Activated gamma-delta T cell treated with anti-CD3 and anti-CD28 coated beads, Interleukin-2, amount 50 U/mL, for 16 hours (primary cell): ENCODE measurements around the gene PAX1.

Experiments
- DNase-seq: peaks from one replicate; pipeline ENCODE4 v3.0.0-alpha.2; 2020; ENCODE audit warnings: low read depth

PAX1 gene

GRCh38 chr20:21705575-21706260 is at the start of gene PAX1:
TSS of gene PAX1 (plus strand) at chr20:21705664. CDS start at chr20:21705713, 49 bp downstream.
- DNase-seq = no peak

DNA sequence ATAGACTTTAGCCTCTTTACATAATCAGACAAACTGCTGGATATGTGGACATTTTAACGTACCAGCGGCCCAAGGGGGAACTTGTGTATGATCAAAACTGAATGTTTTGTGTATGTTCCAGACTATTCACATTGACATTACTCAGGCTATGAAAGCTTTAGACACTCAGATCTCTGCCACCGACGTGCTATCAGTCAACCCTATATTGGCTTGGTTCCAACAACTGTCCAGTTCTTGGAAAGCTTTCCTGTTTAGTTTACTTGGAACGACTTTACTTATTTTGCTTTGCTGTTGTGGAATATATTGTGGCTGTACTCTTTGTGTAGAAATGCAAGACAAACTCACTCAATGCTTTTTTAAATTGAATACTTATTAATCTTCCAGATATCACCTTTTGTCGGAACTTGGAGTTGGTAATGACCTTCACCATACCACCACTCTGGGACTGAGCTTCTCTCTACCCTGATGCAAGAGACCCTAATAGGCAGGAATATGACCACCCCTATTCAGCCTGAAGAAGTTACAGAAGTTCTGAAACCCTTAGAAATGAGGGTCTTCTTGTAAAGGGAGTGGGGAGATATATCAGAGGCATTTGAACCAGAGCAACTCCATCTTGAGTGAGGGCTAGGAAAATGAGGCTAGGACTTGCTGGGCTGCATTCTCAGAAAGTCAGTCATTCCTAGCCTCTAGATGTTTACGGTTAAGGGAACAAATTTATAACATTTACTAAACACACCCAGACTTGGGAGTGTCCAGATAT is 49.0 kb upstream of the PAX1 start:
- no peak for DNase-seq

- no peak for DNase-seq
Measured at GRCh38 chr20:21661488-21662055, 43.9 kb upstream of the PAX1 start.

- no peak for DNase-seq
Measured at GRCh38 chr20:21663465-21663864, 42.0 kb upstream of the PAX1 start.

DNA sequence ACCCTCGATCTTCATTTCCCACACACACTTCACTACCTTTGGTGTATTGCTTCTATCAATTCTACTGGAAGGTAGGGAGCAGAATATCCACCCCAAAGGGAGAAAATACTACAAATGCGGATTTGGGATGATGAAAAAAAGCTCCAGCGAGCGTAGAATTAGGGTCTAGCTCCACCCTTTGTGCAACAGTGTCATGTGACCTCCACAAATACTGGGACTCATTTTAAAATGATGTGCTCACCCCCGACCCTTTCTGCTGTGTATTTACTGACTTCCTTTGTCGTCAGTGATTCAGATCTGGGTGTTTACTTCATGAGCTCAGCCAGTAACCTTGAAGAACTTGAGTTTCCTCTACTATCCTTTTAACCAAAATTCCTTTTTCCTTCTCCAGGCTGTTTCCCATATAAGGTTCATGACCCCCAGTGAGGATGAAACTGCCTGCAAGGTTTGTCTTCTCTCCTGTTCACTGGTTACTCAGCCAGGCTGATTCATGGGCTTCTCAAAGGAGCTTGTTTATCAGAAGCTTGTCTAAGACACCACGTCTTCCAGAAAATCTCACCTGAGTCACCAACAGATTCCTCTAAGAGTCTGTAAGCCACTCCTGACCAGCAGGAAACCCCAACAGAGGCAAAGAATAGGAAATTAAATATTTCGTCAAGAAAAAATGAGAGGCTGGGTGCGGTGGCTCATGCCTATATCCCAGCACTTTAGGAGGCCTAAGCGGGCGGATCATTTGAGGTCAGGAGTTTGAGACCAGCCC is 39.6 kb upstream of the PAX1 start:
- no peak for DNase-seq

DNA sequence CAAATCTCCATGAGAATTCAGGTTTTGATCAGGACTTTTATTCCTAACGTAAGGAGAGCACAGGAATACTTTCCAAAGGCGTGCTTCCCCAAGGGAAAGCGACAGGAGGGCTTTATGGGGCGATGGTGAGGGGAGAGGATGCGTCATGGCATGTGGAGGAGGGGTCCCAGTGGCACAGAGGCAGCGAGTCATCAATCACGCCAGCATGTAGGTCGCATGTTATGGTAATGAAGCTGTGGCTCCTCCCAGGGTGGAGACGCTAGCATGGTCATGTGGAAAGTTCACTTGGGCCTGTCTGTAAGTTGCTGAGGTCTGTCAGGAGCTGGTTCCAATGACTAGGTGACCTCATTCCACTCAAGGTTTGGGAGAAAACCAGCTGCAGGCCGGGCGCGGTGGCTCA is 35.3 kb upstream of the PAX1 start:
- no peak for DNase-seq

DNA sequence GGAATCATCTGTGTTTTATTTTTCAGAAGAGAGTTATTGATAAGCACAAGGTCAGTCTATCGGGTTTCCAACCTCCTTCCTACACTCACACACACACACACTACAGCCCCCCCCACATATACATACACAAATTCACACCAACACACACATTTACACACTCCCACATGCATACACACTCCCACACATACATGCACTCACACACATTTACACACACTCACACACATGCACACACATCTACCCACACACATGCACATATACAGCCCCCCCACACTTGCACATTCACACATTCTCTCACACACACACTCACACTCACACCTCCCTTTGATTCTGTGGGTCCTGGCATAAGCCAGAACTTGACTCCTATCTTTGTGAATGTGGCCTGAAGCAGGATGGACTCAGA is 34.5 kb upstream of the PAX1 start:
- DNase-seq = no peak

DNA sequence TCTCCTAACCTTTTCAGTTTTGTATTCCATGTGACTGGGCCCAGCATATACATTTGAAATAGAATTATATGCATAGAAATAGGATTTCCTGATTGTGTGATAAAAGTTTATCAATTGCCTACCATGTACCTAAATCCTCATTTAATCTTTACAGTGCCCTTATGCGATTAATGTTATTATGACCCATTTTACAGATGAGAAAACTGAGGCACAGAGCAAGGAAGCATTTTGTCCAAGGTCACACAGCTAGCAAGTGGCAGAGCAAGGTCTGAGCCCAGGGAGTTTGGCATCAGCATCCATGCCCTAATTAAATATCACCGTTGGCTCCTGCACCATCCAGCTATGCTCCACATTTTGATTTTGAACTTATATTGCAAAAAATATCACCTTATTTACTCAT is 28.2 kb upstream of the PAX1 start:
- DNase-seq = no peak

DNA sequence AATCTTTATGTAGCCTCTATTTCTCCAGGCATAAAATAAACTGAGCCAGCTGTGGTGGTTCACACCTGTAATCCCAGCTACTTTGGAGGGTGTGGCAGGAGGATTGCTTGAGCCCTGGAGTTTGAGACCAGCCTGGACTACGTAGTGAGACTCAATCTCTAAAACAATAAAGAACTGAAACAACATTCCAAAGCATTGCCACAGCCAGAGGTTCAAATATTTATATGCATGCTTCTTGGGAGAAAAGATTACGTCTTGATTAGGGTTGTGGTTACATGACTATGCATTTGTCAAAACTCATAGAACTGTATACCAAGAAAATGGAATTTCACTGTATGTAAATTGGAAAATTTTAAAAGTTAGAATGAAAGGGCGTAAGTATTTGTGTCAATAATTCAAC is 27.7 kb upstream of the PAX1 start:
- DNase-seq = no peak

DNA sequence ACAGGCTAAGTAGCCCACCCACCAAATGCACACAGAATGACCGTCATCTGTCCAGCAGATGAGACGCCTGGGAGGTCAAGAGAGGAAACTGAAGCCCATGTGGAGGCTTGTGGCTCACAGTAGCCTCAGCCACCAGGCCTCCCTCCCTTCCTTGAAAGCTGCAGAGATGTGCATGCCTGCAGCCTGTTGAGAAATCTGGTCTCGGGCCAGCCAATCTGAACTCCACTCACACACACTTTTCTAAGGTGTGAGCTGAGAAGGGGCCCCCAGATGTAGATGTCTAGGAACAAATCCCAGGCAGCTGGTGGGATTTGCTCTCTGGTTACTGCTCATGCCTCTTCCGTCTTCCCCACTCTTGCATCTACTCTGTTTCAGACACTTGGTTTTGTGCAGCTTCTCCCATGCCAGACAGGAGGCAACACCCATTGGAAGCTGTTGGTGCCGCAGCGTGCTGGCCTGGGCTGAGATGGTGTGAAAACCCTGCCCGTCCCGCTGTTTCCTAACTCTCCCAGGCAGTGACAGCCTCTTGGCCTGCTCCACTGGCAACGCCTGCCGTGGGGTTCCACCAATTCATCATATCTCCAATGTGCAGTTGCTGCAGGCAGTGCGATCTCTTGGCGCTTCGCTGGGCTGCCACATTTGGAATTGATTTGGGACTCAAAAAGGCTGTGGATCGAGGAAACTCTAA is 24.1 kb upstream of the PAX1 start:
- no peak for DNase-seq

DNA sequence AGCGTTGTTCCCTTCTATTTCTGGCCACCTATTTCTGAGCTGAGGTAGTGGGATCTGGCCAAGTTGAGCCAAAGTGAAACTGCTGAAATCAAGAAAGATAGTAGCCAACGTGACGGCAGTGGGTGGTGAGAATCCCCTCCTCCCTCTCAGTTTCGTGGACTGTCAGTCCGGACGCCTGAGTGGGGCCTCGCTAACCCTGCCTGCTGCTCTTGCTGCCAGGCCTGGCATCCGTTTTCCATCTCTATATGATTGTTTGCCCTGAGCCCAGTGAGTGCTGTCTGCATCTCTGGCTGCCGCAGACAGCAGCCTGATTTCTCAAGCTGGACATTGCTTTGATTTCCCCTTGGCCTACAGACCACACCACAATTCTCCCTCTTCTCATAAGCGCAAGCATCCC is 23.5 kb upstream of the PAX1 start:
- no peak for DNase-seq

DNA sequence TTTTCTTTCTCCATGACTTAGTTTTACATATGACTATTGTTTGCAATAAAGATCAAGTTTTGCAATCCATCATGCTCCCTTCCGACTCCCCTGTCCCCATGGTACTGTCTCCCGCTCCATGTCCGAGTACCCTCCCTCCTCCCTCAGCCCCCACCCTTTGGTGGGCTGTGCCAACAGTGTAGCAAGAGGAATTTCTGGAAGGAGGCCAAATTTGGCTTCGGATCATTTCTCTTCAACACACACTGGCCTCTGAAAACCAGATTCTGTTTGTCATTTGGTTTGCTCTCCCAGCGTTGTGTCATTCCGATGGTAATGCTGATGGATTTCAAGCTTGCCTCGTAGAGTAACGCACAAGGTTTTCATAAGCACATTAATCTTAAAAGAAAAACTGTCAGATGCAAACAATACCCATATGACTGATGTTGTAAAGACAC is 22.9 kb upstream of the PAX1 start:
- DNase-seq = no peak

GRCh38 chr20:21684671-21685070 is 20.8 kb upstream of the PAX1 start:
- no peak for DNase-seq

DNA sequence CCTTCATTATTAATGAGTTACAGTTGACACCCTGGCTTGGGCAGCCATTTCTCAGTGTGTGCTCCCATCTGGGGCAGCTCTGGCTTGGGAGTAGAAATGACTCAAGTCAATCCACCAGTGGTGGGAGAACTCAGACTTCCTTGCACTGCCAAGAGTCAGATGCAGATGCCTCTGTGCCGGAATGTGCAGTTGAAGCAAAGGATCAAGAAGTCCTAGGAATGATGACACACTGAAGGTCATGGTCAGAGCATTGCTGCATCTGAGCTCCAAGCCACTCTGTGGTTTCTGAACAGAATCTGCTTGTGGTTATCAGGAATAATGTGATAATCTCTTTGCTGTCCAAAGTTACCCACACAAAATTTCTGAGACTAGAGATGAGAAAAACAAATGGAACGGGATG is 19.5 kb upstream of the PAX1 start:
- DNase-seq = no peak

DNA sequence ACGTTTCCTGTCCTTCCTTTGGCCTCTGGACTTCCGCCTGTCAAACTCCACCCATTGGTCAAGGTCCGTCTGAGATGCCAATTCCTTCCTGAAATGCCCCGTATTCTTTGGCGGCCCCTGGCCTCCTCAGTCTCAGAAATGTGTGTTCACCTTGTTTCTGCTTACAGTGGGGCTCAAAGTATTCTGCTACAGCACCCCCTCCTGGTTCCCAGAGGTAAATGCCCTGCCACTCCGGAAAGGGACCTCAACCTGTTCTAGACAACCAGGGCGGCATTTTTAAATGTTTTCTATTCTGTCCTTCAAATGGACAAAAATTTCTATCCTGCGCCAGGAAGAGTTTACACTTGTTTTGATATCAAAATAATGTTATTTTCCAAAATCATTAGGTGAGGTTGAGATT is 12.1 kb upstream of the PAX1 start:
- no peak for DNase-seq

GRCh38 chr20:21698494-21699215 is 6.8 kb upstream of the PAX1 start:
- no peak for DNase-seq

GRCh38 chr20:21699216-21699508 is 6.3 kb upstream of the PAX1 start:
- DNase-seq = no peak

GRCh38 chr20:21701171-21701876 is 4.1 kb upstream of the PAX1 start:
- DNase-seq = no peak

- DNase-seq = no peak
Measured at GRCh38 chr20:21702016-21702415, 3.4 kb upstream of the PAX1 start.

DNA sequence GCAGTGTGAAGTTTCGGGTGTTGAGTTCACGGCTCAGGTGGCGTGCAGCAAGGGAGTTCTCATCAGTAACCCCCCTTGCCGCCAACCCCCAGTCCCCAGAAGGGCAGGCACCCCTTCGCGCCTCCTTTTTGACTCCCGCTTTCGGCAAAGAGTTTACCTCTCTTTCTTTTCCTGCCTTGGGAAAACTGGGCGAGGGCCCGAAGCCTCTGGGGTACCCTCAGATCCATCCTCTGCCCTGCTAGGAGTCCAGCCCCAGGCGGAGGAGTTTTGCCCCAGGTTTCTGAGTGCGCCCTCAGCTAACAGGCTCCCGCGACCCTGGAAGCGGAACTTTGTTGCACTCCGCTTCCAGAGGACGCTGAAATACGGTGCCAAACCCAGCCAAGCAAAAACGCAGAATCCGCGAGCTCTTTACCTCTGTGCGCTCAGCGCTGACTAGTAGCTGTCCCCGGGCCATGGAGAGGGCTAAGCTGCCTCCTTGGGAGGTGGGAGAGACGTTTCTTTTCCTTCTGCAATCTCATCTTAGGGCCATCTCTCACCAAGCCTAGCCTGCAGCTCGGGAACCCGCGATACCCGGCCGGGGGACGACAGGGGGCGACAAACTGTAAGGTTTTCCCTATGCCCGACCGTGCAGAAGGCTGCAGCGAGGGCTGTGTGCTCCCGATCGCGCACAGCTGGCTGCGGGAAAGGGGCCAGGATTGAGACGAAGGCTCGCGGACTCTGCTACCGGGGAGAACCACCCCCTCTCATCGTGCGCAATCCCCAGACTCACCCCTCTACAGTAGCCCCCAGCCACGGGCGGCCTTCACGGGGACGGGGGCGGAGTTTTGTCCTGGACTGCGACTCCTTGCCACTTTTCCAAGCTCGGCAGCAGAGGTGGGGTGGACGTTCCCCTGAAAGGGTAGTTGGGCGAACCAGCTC is 2.7 kb upstream of the PAX1 start:
- DNase-seq = no peak
